PC-3 (cell line): Measurements from ENCODE around the gene LSP1. TPM values are rescaled to one million over a fixed set of nuclear protein-coding genes. Genes with fewer than 3 reads are reported as not detected.
A peak's percentile ranks its signal among the peaks of the same experiment; 100 is the strongest.

Experiments used
- ATAC-seq: fragments of 200-7000 bp; cut with Tn5 transposase; 2 replicates; pipeline ENCODE4 v1.9.1; 2020; ENCODE audit warnings: mild to moderate bottlenecking, moderate library complexity
- BruUV-seq: library from RNA; stranded (reverse); fragments of 400-500 nt; replicated peaks from 2 replicates; lab custom pipeline; 2021; lab: Mats Ljungman, UMichigan
- CTCF ChIA-PET: fragments of 300-600 bp; sonication (Branson Sonifier 250); formaldehyde crosslinking; loops from one replicate; lab custom pipeline; 2022; ENCODE audit warnings: antibody characterized with exemption; lab: Charles Lee
- POLR2A ChIA-PET: fragments of 300-600 bp; sonication (Branson Sonifier 250); formaldehyde crosslinking; loops from one replicate; lab custom pipeline; 2022; ENCODE audit warnings: antibody characterized with exemption; ENCODE audit not compliant: unreplicated experiment; lab: Charles Lee
- DNase-seq: peaks from one replicate; pipeline ENCODE4 v3.0.0-alpha.2; 2015
- H2AFZ ChIP-seq: fragments of 300-600 bp; sonication (generic); 2 replicates; pipeline ENCODE4 v1.6.0; 2016; ENCODE audit warnings: antibody characterized with exemption, low read length
- H3F3A ChIP-seq: fragments of 300-600 bp; sonication (generic); one replicate; pipeline ENCODE4 v1.6.0; 2017; ENCODE audit warnings: antibody characterized with exemption, low read length, control low read depth, mild to moderate bottlenecking; ENCODE audit not compliant: unreplicated experiment
- H3K27ac ChIP-seq: fragments of 300-600 bp; sonication (generic); 2 replicates; pipeline ENCODE4 v1.5.1; 2016; ENCODE audit warnings: mild to moderate bottlenecking, low read length
- H3K27me3 ChIP-seq: fragments of 300-600 bp; sonication (generic); 2 replicates; pipeline ENCODE4 v1.6.1; 2016; ENCODE audit warnings: low read length, mixed read lengths
- H3K36me3 ChIP-seq: fragments of 300-600 bp; sonication (generic); 2 replicates; pipeline ENCODE4 v1.6.1; 2016; ENCODE audit warnings: low read depth, mixed run types, low read length, mixed read lengths
- H3K4me1 ChIP-seq: fragments of 300-600 bp; sonication (generic); 2 replicates; pipeline ENCODE4 v1.5.1; 2016; ENCODE audit warnings: low read length; ENCODE audit not compliant: insufficient read depth
- H3K4me2 ChIP-seq: fragments of 300-600 bp; sonication (generic); 2 replicates; pipeline ENCODE4 v1.6.0; 2016; ENCODE audit warnings: low read length
- H3K4me3 ChIP-seq: fragments of 300-600 bp; sonication (generic); 2 replicates; pipeline ENCODE4 v1.5.1; 2016; ENCODE audit warnings: mild to moderate bottlenecking, low read length, mixed read lengths
- H3K79me2 ChIP-seq: fragments of 300-600 bp; sonication (generic); 2 replicates; pipeline ENCODE4 v1.6.1; 2017; ENCODE audit warnings: low read length, mixed read lengths
- H3K9ac ChIP-seq: fragments of 300-600 bp; sonication (generic); 2 replicates; pipeline ENCODE4 v1.6.0; 2016; ENCODE audit warnings: mild to moderate bottlenecking, low read length
- H3K9me2 ChIP-seq: fragments of 300-600 bp; sonication (generic); replicated peaks from 2 replicates; pipeline ENCODE4 v1.6.1; 2016; ENCODE audit warnings: mixed run types, low read length, mixed read lengths
- H3K9me3 ChIP-seq: fragments of 300-600 bp; sonication (generic); 2 replicates; pipeline ENCODE4 v1.6.1; 2016; ENCODE audit warnings: low read length, mixed read lengths
- H4K20me1 ChIP-seq: fragments of 300-600 bp; sonication (generic); 2 replicates; pipeline ENCODE4 v1.6.1; 2016; ENCODE audit warnings: low read length, mixed read lengths
- EZH2 ChIP-seq: fragments of 300-600 bp; sonication (generic); IDR thresholded peaks from one replicate; pipeline ENCODE4 v1.6.1; 2017; ENCODE audit warnings: antibody characterized with exemption, mild to moderate bottlenecking, low read length; ENCODE audit not compliant: unreplicated experiment
- EZH2phosphoT487 ChIP-seq: fragments of 300-600 bp; sonication (generic); IDR thresholded peaks from 2 replicates; pipeline ENCODE4 v1.6.1; 2018; ENCODE audit warnings: mild to moderate bottlenecking, antibody characterized with exemption, low read length, borderline replicate concordance
- intact Hi-C: fragments of 100-400 bp; cut with micrococcal nuclease; formaldehyde crosslinking; loops from 2 replicates; pipeline ENCODE4 v1.9.0; 2023
- total RNA-seq: library from RNA; depleted of rRNA; stranded (reverse); fragments of >200 nt; gene quantifications from 2 replicates; pipeline ENCODE4 v1.2.3, GENCODE V29; 2014
- TF ChIP-seq, protein P1 (sequence below): fragments of 300-600 bp; sonication (generic); conservative IDR thresholded peaks from 2 replicates; pipeline ENCODE4 v1.5.1; 2017; ENCODE audit warnings: antibody characterized with exemption, low read depth, mild to moderate bottlenecking, low read length

LSP1 gene
- total RNA-seq, 1 experiment from 2014 or later = not detected

DNA sequence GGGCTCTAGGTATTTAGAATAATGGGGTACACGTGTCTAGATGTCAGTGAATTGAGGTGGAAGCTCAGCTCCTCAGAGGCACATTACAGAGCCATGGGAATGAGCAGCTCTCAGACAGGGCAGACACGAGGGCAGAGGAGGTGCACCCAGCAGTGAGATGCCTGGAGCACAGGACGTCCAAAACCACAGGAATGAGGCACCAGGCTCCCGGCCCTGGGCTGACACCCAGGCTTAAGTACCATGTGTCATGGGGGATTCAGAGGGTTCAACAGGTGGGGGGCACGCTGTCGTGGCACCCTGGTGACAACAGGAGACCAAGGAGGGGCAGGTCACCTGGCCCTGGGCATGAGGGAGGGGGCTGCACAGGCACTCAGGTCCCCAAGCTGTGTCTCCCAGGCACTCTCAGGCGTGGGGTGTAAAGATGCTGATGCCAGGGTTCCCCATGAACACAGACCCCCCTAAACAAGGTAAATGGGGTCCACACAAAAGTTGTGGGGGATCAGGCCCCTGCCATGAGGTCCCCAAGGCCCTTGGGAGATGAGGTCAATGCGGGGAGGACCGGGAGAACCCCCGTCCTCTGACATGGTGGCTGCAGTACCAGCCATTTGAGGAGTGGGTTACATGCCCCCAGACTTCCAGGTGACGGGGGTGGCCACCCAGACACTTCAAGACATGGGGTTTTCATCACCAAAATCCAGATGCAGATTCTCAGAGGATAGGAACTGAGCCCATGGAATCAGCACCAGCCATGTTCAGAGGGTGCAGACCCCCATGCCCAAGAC, 23.7 kb upstream of the LSP1 start:
- Histone ChIP-seq H4K20me1 (no peaks in the 10 kb centered on the region), H3K27me3 (no peaks in the 10 kb centered on the region), H3K4me1 (peaks cover 60% of the 10 kb centered on the region), H3K36me3 (no peaks in the 10 kb centered on the region), H3K9ac (no peak overlapping the region), H3F3A (no peaks in the 10 kb centered on the region), H2AFZ (no peak overlapping the region), H3K27ac (no peak overlapping the region), H3K9me3 (no peaks in the 10 kb centered on the region), H3K9me2 (no peaks in the 10 kb centered on the region), H3K4me2 (peak overlapping the region; percentile 21; the same call in 1 of the 2 replicates), H3K79me2 (no peaks in the 10 kb centered on the region), H3K4me3 (no peak overlapping the region)
- TF ChIP-seq EZH2 (no peak), EZH2phosphoT487 (no peak)
- TF ChIP-seq, protein P1, sequence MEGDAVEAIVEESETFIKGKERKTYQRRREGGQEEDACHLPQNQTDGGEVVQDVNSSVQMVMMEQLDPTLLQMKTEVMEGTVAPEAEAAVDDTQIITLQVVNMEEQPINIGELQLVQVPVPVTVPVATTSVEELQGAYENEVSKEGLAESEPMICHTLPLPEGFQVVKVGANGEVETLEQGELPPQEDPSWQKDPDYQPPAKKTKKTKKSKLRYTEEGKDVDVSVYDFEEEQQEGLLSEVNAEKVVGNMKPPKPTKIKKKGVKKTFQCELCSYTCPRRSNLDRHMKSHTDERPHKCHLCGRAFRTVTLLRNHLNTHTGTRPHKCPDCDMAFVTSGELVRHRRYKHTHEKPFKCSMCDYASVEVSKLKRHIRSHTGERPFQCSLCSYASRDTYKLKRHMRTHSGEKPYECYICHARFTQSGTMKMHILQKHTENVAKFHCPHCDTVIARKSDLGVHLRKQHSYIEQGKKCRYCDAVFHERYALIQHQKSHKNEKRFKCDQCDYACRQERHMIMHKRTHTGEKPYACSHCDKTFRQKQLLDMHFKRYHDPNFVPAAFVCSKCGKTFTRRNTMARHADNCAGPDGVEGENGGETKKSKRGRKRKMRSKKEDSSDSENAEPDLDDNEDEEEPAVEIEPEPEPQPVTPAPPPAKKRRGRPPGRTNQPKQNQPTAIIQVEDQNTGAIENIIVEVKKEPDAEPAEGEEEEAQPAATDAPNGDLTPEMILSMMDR = no peak
- BruUV-seq = no TSS peak
- ATAC-seq (peak; percentile 71), DNase-seq (peak; percentile 81)
- intact Hi-C loops = no loop called here
- ChIA-PET POLR2A (no interaction called here), CTCF (interaction anchor here (0.5 to 0.6 kb wide), 2 partner anchors 57 to 67 kb away, joined by 3 read pairs; no protein-coding TSS in a partner anchor)

DNA sequence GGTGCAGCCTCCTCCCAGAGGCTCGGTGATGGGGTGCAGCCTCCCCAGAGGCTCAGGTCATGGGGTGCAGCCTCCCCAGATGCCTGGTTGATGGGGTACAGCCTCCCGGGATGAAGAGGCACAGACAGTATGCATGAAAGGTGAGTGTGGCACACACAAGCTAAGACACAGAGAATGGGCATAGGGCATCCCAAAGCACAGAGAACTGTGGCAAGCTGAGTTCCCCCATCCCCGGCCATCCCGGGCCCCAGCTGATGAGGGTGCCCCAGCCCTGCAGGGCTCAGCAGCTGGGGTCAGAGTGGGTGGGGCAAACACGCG, 22.9 kb upstream of the LSP1 start:
- H3K9ac ChIP-seq = no peak overlapping the region
- H3K4me3 ChIP-seq = no peak overlapping the region
- H3K27ac ChIP-seq = no peak overlapping the region
- no peak overlapping the region for H2AFZ ChIP-seq
- intact Hi-C loops = loop anchor here (5.0 to 10.0 kb wide), 2 partner anchors 68 to 325 kb away; partner anchors contain the start of gene CTSD
- H3K9me3 ChIP-seq = no peaks in the 10 kb centered on the region
- H3F3A ChIP-seq = no peaks in the 10 kb centered on the region
- ChIA-PET POLR2A (no interaction called here), CTCF (no interaction called here)
- BruUV-seq = no TSS peak
- no peaks in the 10 kb centered on the region for H3K79me2 ChIP-seq
- H4K20me1 ChIP-seq = no peaks in the 10 kb centered on the region
- H3K9me2 ChIP-seq = no peaks in the 10 kb centered on the region
- TF ChIP-seq EZH2 (no peak), EZH2phosphoT487 (no peak)
- TF ChIP-seq, protein P1 = no peak
- no peak overlapping the region for H3K4me2 ChIP-seq
- H3K36me3 ChIP-seq = no peaks in the 10 kb centered on the region
- DNase-seq = no peak
- no peak for ATAC-seq
- peaks cover 67% of the 10 kb centered on the region for H3K4me1 ChIP-seq
- no peaks in the 10 kb centered on the region for H3K27me3 ChIP-seq
